Pancreas (tissue), 10 donors: Measurements from ENCODE around the gene NLRC3. TPM values are rescaled to one million over a fixed set of nuclear protein-coding genes. Genes with fewer than 3 reads are reported as not detected.

Experiments used
- ATAC-seq, 4 donors: fragments of 200-7000 bp; cut with Tn5 transposase; one replicate each; pipeline versions ENCODE4 v1.8.0 to v1.9.1; 2020; ENCODE audit warnings: mild to moderate bottlenecking in 4 of 4, moderate library complexity in 4 of 4
- DNase-seq, 6 donors: peaks; one replicate each; pipeline ENCODE4 v3.0.0-alpha.2; 2020
- FAIRE-seq: peaks from 2 replicates; lab custom pipeline; 2012; peaks lifted over from hg19 to GRCh38; lab: Jason Lieb, UNC
- H3K27ac ChIP-seq, 4 donors: fragments of 200-600 bp; sonication (generic); 1 replicate in 3 of 4; 2 replicates in 1 of 4; pipeline versions ENCODE4 v1.5.0 to v1.8.0; 2020
- H3K27me3 ChIP-seq, 4 donors: fragments of 200-600 bp; one replicate each; pipeline ENCODE4 v1.8.0; 2021
- H3K36me3 ChIP-seq, 3 donors: fragments of 200-600 bp; sonication (generic) in 1 of 3; one replicate each; pipeline versions ENCODE4 v1.5.0 to v1.8.0; 2020 to 2021
- H3K4me1 ChIP-seq, 3 donors: fragments of 200-600 bp; one replicate each; pipeline ENCODE4 v1.8.0; 2021
- H3K4me3 ChIP-seq, 4 donors: fragments of 200-600 bp; sonication (generic) in 2 of 4; one replicate each; pipeline versions ENCODE4 v1.5.0 to v1.8.0; 2020 to 2021
- H3K9me3 ChIP-seq, 4 donors: fragments of 200-600 bp; one replicate each; pipeline ENCODE4 v1.8.0; 2021
- WGBS, 2 donors: extraction: QIAGEN DNeasy Blood & Tissue Kit; methylation state at CpG; one replicate each; pipeline ENCODE4 v1.1.7; 2013; 5-methylcytosine and 5-hydroxymethylcytosine counted together
- intact Hi-C, 3 donors: fragments of 100-400 bp; cut with DNase I; formaldehyde crosslinking; loops; one replicate each; pipeline versions ENCODE4 v1.11.1 to v1.14.2; 2022
- polyA plus RNA-seq, 2 donors: library from polyadenylated mRNA; stranded (reverse); fragments of 200-250 nt; gene quantifications; one replicate each; pipeline ENCODE4 v1.2.3, GENCODE V29; 2013
- total RNA-seq, 6 donors: library from RNA; stranded (reverse); fragmentation: NEBNext Ultra II Directional in 4 of 6; extraction: Animal tissue kit (Norgen Biotek cat#: 25700) in 4 of 6; gene quantifications; one replicate each; pipeline versions ENCODE4 v1.2.1 to v1.2.4, GENCODE V29; 2021 to 2023
- TF ChIP-seq, protein P1 (sequence below), 4 donors: fragments of 200-600 bp; sonication (generic) in 3 of 4; IDR thresholded peaks; one replicate each; pipeline versions ENCODE4 v1.5.0 to v1.8.0; 2021; ENCODE audit warnings: antibody characterized with exemption in 4 of 4
- donor health status: healthy with polysubstance abuse.
- donor health status: DM: no; HTN: no; CAD: no; lungs with moderate emphysema.
- donor health status: DM: no; HTN: no; CAD: no.
- donor health status: control.
- donor health status: control.
- donor health status: Bipolar disorder and iron deficiency.
- donor health status: DM: yes; HTN: yes; CAD: no.
- donor health status: DM: no; HTN: no; CAD: no.
- donor health status: DM: no; HTN: no; CAD: no.
- donor health status: DM: yes; HTN: yes; CAD: no.

NLRC3 gene
- total and polyA plus RNA-seq, 8 donors, result 0.12 to 0.87 (median 0.44) TPM

DNA sequence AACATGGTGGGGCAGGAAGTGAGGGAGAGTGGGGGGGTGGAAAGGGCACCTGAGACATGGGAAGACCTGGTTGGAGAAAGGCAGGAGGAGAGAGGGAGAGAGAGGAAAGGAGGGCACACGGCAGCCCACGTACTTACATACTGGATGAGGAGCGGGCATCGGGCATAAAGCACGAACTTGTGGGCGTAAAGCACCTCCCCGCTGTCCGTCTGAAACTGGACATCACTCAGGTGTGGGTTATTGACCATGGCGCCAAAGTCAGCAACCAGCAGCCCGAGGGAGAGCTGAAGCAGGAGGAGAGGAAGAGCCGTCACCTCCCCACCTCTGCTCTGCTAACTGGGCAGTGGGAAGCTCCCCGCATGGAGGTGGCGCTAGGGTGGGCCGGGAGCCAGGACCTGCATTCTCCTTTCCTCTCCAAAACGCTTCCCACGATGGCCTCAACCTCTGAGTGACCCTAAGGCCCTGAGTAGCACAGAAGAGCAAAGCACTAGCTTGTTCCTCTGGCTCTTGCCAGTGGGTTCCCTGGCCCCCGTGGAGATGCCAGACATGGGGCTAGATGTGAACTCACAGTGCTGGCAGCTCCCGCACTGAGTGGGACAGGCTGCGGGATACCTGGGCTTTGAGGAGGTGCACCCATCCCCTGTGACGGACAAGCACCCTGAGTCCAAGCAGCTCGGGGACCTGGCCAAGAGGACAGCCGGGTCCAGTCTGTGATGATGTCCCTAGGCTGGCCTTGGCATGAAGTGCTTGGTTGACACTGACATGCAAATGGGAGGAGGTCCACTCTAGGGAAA lies 17.3 kb upstream of the NLRC3 start:
- Histone ChIP-seq H3K27ac (no peak overlapping the region), H3K27me3 (no peaks in the 10 kb centered on the region), H3K4me1 (no peaks in the 10 kb centered on the region), H3K36me3 (no peaks in the 10 kb centered on the region), H3K4me3 (no peak overlapping the region), H3K9me3 (no peaks in the 10 kb centered on the region)
- no peak for FAIRE-seq
- DNase-seq, result no peak
- whole genome bisulfite sequencing, 2 donors, result 90 to 92% methylated on average over 22 of the region's 22 CpGs
- no peak for ATAC-seq
- TF ChIP-seq, protein P1, sequence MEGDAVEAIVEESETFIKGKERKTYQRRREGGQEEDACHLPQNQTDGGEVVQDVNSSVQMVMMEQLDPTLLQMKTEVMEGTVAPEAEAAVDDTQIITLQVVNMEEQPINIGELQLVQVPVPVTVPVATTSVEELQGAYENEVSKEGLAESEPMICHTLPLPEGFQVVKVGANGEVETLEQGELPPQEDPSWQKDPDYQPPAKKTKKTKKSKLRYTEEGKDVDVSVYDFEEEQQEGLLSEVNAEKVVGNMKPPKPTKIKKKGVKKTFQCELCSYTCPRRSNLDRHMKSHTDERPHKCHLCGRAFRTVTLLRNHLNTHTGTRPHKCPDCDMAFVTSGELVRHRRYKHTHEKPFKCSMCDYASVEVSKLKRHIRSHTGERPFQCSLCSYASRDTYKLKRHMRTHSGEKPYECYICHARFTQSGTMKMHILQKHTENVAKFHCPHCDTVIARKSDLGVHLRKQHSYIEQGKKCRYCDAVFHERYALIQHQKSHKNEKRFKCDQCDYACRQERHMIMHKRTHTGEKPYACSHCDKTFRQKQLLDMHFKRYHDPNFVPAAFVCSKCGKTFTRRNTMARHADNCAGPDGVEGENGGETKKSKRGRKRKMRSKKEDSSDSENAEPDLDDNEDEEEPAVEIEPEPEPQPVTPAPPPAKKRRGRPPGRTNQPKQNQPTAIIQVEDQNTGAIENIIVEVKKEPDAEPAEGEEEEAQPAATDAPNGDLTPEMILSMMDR (IDR thresholded peaks at IDR 0.05), result no peak
- intact Hi-C loops, result no loop called here

DNA sequence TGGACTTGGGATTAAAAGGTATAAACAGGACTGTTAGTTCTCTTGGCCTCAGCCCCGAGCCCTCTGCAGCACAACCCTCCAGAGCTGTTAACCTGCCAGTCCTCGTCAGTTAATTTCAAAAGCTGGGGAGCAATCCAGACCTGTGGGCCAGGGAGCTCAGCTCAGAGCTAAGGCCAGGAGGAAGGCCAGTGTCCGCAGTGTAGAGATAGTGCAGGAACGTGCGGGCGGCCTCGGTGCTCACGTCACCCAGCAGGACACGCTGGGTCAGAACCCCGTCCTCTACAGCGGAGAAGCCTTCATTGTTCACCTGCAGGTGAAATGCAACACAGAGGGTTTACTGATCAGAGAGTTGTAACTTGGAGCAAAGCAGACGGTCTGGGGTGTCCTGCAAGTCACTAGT lies 15.4 kb upstream of the NLRC3 start:
- ATAC-seq, result no peak

DNA sequence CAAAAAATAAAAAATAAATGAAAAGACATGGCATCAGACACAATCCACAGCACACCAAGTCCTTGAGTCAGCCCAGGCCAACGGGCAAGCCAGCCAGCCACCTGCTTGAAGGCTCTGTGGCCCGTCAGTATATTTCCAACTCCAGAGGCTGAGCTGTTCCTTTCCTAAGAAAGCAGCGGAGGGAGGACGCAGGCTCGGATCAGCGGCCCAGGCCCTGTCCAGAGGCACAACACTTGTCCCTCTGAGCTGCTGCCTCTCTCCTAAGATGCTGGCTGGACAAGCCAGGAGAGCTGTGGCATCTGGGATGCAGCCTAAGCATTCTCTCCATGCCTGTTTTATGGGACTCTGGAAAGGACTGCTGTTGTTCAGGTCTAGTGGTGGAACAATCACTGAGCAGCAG lies 14.8 kb upstream of the NLRC3 start:
- H3K36me3 ChIP-seq, result no peaks in the 10 kb centered on the region
- no peak for DNase-seq
- no peak overlapping the region for H3K27ac ChIP-seq
- no peak overlapping the region for H3K4me3 ChIP-seq
- WGBS, 2 donors, result 91 to 97% methylated on average over 6 of the region's 6 CpGs
- no peak for FAIRE-seq
- intact Hi-C loops, result no loop called here
- TF ChIP-seq, protein P1 (IDR thresholded peaks at IDR 0.05), result no peak
- ATAC-seq, result no peak
- no peaks in the 10 kb centered on the region for H3K9me3 ChIP-seq
- H3K27me3 ChIP-seq, result no peaks in the 10 kb centered on the region
- no peaks in the 10 kb centered on the region for H3K4me1 ChIP-seq

More for the DNA sequence above, 15.4 kb upstream of the NLRC3 start:
- no peaks in the 10 kb centered on the region for H3K27me3 ChIP-seq
- 94 to 97% methylated on average over 12 of the region's 12 CpGs for WGBS, 2 donors
- H3K9me3 ChIP-seq, result no peaks in the 10 kb centered on the region
- H3K4me3 ChIP-seq, result no peak overlapping the region
- intact Hi-C loops, result no loop called here
- H3K4me1 ChIP-seq, result no peaks in the 10 kb centered on the region
- FAIRE-seq (no peak), DNase-seq (no peak)
- H3K36me3 ChIP-seq, result no peaks in the 10 kb centered on the region
- TF ChIP-seq, protein P1 (IDR thresholded peaks at IDR 0.05), result no peak
- no peak overlapping the region for H3K27ac ChIP-seq

DNA sequence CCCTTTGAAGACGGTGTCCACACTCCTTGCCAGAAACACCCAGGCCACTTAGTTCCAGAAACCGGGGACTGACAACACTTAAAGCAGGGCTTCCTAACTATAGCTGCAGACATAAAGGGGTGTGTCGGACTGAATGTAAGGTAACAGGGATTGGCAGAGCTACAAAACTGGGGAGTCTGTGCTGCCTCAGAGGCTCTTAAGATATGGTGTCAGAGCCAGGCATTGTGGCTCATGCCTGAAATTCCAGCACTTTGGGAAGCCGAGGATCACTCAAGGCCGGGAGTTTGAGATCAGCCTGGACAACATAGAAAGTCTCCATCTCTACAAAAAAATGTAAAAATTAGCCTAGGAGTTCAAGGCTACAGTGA lies 14.2 kb upstream of the NLRC3 start:
- TF ChIP-seq, protein P1 (IDR thresholded peaks at IDR 0.05), result no peak
- intact Hi-C loops, result no loop called here
- no peak overlapping the region for H3K4me3 ChIP-seq
- no peaks in the 10 kb centered on the region for H3K9me3 ChIP-seq
- H3K27ac ChIP-seq, result no peak overlapping the region
- no peaks in the 10 kb centered on the region for H3K27me3 ChIP-seq
- H3K36me3 ChIP-seq, result no peaks in the 10 kb centered on the region
- no peak for FAIRE-seq
- H3K4me1 ChIP-seq, result no peaks in the 10 kb centered on the region
- ATAC-seq, result no peak
- no peak for DNase-seq
- 87 to 89% methylated on average over 5 of the region's 5 CpGs for WGBS, 2 donors

DNA sequence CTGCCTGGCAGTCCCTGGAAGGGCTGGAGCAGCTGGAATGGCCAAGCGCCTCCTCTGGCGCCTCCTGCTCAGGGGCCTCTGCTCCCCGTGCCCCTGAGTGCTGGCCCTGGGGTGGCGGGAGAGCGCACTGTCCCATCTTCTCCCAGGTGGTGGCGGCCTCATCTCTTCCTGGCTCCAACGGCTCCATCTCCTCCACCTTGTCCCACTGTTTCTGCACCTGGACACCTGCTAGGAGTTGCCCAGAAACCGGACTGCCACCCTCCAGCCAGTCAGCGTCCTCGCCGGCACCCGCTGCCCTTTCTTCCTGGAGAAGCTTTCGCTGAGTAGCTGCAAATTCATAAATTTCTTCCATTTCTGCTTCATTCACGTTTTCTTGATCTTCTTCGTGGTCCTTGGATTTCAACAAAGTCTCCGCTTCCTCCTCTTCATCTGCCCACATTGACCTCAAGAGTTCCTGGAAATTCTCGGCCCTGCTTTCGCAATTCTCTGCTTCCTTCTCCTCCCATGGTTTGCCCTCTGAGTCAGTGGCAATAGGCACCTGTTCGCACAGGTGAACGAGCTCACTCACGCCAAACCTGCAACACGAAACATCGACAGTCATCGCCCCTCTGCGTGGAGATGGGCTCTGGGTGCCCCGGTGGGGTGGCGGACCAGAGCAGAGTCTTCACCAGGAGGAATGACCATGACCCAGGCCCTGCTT lies 13.7 kb upstream of the NLRC3 start:
- Histone ChIP-seq H3K4me1 (no peaks in the 10 kb centered on the region), H3K4me3 (no peak overlapping the region), H3K9me3 (no peaks in the 10 kb centered on the region), H3K27ac (no peak overlapping the region), H3K36me3 (no peaks in the 10 kb centered on the region), H3K27me3 (no peaks in the 10 kb centered on the region)
- intact Hi-C loops, result no loop called here
- 92 to 93% methylated on average over 27 of the region's 27 CpGs for WGBS, 2 donors
- ATAC-seq (peak in 1 of 4 donors; percentile 40), FAIRE-seq (no peak), DNase-seq (no peak)
- TF ChIP-seq, protein P1 (IDR thresholded peaks at IDR 0.05), result no peak
